HG02885 (cell line): ENCODE results near the gene SNX14.
"Not testable (repeated sequence)": the region's sequence is repeated elsewhere in the genome, so short reads cannot be mapped to it uniquely, and the experiment has no call there.

ENCODE experiments used
- ATAC-seq: cut with Tn5 transposase; IDR thresholded peaks from one replicate; pipeline ENCODE4 v1.9.1; 2021; ENCODE audit warnings: mild to moderate bottlenecking; ENCODE audit not compliant: unreplicated experiment, poor library complexity

SNX14 gene

GRCh38 chr6:85591207-85591606 is 2.5 kb downstream of the SNX14 start:
- ATAC-seq: no peak

GRCh38 chr6:85585741-85586140 is 7.9 kb downstream of the SNX14 start:
- no peak for ATAC-seq

DNA sequence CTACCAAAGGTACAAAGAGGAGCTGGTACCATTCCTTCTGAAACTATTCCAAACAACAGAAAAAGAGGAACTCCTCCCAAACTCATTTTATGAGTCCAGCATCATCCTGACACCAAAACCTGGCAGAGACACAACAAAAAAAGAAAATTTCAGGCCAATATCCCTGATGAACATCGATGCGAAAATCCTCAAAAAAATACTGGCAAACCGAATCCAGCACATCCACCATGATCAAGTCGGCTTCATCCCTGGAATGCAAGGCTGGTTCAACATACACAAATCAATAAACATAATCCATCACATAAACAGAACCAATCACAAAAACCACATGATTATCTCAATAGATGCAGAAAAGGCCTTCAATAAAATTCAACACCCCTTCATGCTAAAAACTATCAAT is 10.8 kb downstream of the SNX14 start:
- not testable (repeated sequence) for ATAC-seq

- no peak for ATAC-seq
Measured at GRCh38 chr6:85581572-85581971, 12.1 kb downstream of the SNX14 start.

DNA sequence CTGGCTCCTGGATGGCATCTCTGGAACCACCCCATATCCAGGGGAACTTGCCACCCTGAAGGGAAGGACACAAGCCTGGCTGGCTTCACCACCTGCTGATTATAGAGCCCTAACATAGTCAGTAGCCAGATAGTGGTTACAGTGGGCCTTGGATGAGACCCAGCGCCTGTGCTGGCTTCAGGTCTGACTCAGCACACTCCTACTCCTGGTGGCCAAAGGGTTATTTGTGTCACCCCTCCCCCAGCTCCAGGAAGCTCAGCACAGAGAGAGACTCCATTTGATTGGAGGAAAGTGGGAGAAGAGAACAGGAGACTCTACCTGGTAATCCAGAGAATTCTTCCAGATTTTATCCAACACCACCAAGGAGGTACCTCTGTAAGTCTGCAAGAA is 12.8 kb downstream of the SNX14 start:
- ATAC-seq: peak; percentile 89

GRCh38 chr6:85580118-85580877 is 13.4 kb downstream of the SNX14 start:
- peak; percentile 10 for ATAC-seq

DNA sequence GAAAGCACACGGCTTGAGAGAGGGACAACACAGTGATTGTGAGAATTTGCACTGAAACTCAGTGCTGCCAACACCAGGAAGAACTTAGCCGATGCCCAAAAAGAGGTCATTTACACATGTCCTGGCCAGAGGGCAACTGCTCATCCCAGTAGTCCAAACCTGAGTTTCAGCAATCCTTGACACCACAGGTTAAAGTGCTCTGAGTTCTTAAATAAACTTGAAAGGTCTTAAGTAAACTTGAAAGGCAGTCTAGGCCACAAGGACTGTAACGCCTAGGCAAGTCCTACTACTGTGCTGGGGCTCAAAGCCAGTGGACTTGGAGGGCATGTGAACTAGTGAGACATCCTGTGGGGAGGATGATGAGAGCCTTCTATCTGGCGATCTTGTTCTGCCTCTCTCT is 14.1 kb downstream of the SNX14 start:
- ATAC-seq: no peak

- ATAC-seq: no peak
Measured at GRCh38 chr6:85576476-85576875, 17.2 kb downstream of the SNX14 start.

GRCh38 chr6:85574932-85575598 is 18.6 kb downstream of the SNX14 start:
- no peak for ATAC-seq

- ATAC-seq: no peak
Measured at GRCh38 chr6:85569323-85569722, 24.3 kb downstream of the SNX14 start.

DNA sequence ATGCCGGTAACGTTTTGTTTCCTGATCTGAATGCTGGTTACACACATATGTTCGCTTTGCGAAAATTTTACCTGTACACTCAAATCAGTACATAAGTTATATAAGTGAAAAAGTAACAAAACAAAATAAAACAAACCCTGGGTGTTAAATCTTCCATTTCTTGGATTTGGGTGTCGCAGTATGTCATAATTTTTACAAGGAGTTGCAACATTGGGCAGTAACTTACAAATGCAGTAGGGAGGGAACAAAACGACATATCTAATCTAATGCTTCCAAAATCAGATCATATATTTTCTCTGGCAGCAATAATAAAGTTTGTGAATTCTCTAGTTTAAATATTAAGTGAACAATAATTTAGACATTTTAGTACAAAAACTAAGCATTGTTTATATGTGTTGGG is 25.2 kb downstream of the SNX14 start:
- no peak for ATAC-seq

DNA sequence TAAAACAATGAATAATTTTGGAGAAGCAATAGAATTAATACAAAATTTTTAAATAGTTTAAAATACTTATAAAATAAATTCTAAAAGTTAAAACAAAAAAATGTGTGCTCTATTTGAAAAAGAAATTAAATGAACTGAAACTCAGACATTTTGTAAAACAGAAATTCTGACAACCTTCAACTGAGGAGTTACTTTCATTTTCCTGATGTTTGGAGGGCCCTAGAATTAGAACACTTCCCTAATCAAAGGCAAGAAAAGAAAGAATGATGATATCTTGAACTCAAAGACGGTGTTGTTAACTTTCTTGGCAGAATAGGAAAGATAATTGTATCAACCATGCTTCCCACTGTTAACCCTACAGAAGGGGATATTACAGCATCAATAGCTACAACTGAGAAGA is 27.9 kb downstream of the SNX14 start:
- ATAC-seq: no peak

GRCh38 chr6:85564223-85564622 is 29.4 kb downstream of the SNX14 start:
- ATAC-seq: not testable (repeated sequence)

DNA sequence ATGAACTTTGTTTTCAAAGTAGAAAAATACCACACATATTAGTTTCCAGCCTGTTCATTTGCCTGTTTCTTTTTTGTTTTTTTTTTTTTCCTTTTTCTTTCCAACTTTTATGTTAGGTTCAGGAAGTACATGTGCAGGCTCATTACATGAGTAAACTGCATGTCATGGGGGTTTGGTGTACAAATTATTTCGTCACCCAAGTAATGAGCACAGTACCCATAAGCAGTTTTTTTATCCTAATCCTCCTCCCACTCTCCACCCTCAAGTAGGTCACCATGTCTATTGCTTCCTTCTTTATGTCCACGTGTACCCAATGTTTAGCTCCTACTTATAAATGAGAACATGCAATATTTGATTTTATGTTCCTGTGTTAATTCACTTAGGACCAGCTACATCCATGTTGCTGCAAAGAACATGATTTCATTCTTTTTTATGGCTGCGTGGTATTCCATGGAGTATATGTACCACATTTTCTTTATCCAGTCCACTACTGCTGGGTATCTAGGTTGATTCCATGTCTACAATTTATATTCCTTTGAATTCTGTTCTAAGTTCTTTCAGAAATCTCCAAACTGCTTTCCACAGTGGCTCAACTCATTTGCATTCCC is 31.8 kb downstream of the SNX14 start:
- ATAC-seq: no peak

GRCh38 chr6:85556992-85557668 is 36.5 kb downstream of the SNX14 start:
- ATAC-seq: no peak

- no peak for ATAC-seq
Measured at GRCh38 chr6:85552652-85553051, 41.0 kb downstream of the SNX14 start.

DNA sequence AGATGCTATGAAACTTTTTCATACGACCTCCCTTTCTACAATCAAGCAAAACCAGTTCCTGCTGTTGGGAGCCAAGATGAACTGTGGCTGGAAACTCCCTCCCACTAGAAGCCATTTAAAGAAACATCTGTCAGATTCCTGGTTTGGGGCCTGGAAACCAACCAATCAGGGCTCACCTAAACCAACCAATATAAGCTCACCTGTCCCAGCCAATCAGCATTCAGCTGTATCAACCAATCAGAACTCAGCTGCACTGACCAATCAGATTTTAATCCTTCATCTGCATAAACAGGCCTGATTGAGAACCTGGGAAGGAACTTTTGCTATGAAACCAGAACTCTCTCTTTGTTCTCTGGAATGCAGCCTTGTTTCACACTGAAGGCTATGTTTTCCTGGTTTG is 42.4 kb downstream of the SNX14 start:
- ATAC-seq: no peak

DNA sequence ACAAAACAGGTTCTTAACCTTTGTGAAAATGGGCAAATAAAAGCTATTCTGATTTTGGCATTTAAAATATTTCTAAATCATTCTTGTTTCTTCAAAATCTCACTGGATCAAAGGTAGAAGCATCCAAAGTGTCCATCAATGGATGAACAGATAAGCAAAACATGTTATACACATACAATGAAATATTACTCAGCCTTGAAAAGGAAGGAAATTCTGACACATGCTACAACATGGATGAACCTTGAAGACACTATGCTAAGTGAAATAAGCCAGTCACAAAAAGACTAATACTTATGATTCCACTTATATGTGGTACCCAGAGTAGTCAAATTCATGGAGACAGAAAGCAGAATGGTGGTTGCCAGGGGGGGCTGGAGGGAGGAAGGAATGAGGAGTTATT is 45.9 kb downstream of the SNX14 start:
- no peak for ATAC-seq

GRCh38 chr6:85544776-85545175 is 48.9 kb downstream of the SNX14 start:
- no peak for ATAC-seq

DNA sequence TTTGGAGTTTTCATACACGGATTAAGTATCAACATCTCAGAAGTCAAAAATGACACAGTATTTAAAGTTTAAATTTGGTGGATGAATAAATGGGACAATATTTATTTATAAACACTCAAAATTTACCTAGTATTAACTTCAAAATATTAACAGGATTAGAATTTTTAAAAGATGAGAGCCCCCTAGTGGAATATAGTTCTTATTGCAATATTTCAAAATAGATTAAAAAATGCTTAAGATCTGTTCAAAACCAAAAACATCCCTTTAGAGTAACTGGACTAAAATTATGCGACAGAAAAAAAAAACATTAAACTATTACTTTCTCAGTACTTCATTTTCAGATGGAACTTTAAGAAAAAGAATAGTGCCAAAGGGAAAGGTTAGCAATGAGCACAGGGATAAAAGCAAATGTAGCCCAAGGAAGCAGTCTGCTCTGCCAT is 56.6 kb downstream of the SNX14 start:
- no peak for ATAC-seq

- ATAC-seq: not testable (repeated sequence)
Measured at GRCh38 chr6:85524281-85524680, 69.4 kb downstream of the SNX14 start.
